NCI-H1417 (cell line): Measurements from ENCODE around the gene PGAP1.
A peak's percentile ranks its signal among the peaks of the same experiment; 100 is the strongest.
"Not testable (repeated sequence)": the region's sequence is repeated elsewhere in the genome, so short reads cannot be mapped to it uniquely, and the experiment has no call there.

Experiments used
- DNase-seq, 3 experiments: peaks; one replicate each; lab custom pipeline; 2025; lab: John Stamatoyannopoulos, UW

Gene PGAP1

DNA sequence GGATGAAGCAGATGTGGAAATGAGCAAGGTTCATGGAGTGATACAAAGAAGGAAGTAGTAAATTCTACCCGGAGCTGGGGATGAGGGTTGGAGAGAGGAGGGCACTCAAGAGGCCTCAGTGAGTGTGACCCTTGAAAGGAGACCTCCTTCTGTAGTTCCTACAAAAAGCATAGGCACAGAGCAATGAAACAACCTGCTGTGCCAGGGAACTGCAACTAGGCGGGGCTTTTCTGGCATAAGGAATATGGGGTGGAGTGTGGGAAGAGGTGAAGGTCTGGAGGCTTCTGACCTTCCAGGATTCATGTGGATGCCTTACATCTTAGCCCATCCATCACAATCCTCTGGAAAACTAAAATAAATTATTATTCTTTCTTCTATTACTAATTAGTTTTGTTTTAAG is 25.5 kb upstream of the PGAP1 start:
- no peak for DNase-seq

DNA sequence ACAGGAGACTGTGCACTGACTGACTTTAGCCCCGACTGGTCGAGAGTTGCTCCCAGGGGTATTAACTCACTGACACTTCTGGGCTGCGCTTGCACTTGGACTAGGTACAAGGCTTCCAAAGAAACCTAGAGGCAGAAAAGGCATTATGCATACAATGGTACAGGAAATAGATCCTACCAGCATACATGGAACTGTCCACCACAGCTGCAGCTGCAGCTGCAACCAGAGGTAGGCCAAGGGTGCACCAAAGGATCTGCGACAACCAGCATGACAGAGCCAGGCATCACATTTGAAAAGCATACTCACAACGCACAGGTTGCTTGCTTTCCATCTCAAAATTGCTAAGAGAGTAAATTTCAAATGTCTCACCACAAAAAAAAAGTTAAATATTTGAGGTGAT is 22.6 kb upstream of the PGAP1 start:
- DNase-seq = no peak

DNA sequence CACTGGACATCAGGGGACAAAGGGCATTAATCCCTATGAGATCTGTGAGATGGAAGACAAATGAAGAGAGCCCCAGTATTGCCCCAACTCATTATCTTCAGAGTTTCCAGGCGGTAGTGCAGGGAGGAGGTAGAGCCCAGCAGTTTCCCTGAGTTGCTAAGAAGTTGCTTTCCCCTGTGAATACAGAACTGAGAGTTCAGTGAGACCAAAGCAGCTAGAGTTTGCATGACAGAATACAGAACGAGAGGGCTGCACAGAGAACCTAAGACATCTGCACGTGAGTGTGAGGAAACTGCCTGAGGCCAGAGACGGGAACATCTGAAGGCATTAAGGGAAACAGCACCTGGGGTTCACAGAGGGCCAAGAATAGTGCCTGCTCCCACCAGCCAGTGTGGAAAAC is 18.1 kb upstream of the PGAP1 start:
- no peak for DNase-seq

DNA sequence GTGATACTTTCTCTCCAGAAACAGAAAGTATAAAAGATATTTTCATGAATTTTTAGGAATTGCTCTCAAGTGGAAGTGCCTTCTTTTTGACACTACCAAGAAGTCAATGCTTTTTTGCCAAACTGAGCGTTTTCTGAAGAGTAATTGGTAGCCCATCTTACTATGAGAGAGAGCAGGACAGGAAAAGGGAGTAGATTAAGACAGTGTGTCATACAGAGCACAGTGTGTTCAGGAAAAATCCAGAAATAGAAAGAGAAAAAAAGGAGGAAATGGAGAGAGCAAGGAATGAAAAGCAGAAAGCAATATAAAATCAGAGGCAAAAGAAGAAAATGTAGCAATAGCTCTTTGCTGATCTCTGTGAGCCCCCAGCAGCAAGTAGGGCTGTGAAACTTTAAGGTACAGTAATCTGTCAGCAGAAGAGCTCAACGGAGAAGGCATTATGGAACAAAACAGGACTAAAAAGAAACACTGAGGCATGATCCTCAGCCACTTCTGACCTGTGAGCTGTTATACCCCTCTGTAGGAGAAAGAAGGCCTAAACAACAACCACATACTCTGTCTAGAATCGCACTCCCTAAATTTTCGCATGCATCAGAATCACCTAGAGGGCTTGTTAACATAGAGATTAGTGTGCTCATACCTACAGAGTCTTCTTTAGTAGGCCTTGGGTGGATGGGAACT is 15.0 kb upstream of the PGAP1 start:
- DNase-seq = no peak

DNA sequence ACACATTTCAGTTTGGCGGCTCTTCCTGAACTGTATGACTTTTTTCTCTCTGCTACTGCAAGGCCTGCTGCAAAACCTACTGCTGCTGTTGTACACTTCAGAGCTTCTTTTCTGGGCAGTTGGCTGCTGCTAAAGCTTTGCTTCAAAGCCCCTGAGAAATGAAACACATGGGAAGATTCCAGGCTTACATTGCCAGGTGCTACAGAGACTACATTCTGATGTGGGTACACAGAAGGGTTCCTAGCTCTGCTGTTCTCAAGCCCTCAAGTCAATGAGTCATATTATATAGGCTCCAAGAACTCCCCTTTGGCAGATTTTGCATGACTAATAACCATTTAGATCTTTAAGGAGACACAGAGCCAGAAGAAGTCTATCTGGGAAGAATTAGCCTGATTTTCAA is 12.9 kb upstream of the PGAP1 start:
- DNase-seq = no peak

DNA sequence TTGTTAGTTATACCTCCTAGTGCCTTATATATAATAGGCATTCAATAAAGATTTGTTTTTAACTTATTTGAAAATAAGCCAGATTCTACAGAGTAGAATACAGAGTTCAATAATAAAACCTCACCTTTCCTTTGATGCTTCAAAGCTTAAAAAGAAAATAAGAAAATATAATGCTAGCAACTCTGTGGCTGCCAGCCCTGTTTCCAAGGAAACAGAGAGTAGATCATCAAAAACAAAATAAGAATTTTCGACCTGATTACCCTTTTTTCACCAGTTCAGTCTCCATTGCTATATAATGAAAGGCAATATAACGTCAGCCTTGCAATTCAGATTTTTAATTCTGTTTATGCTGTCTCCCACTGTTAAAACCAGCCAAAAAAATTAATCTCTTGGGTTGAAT is 8.9 kb upstream of the PGAP1 start:
- no peak for DNase-seq

DNA sequence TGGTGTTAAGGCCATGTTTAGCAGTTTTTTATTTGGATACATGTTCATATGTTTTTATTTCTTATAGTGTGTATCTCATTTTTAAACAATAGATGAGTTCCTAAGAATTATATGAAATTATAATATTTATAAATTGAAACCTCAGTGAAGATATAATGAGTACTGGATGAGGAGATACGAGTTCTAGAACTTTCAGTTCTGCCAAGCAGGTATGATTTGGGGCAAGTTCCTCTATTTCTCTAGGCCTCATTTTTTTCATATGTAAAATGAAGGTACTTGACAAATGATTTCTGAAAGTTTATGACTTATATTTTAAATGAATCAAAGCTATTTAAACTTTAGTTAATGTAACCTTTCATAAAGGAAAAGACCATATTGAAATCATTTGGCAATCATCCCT is 8.2 kb upstream of the PGAP1 start:
- no peak for DNase-seq

DNA sequence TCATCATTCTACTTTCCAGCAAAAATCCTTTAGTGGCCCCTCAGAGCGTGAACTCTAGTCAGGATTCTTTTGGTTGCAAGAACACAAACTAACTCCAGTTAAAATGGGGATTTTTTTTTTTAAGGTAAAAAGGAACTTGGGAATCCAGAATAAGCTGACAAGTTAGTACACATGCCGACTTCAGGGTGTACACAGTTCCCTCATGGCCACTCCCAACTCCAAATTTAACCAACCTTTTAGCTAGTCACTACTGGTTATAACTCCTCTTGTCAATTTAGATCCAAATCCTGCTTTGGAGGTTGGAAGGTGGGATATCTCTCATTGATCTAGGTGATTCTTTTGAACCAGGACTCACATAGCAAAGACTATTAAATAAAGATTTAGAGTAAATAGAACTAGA is 5.0 kb upstream of the PGAP1 start:
- no peak for DNase-seq

DNA sequence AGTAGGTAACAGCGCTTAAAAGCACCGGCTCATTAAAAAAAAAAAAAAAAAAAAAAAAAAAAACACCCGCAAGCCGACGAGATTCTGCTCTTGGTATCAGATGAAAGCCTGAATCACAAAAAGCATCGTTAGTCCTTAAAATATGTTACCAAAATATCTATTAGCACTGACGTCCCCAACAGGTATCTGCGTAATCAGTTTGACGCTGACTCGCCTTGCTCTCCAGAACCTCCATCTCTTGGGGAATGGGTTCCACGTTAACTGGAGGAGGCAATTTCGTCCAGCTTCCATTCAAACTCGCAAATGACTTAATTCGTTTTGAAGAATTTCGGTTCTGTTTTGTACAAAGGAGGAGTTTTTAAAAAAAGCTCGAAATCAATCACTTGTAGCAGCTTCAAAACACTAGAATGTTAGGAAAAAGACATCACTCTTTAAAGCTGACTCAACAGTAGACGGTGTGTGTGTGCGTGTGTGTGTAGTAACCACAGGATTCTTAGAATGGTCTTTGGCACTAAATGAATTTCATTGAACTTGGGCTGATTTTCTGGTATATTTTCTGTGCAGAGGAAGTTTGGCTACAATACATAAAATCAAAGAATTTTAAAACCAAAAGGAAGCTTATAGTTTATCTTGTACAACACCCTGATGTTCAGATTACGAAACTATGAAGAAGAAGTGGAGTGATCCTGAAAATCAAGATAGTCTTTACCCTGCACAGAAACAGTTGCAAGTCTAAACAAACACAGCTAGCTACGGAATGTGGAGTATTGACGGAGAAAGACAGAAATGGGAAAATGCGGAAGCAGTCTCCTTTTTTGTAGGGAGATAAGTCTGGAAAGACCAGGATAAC is 1.1 kb upstream of the PGAP1 start:
- peak; percentile 63 to 92 (median 68) for DNase-seq

DNA sequence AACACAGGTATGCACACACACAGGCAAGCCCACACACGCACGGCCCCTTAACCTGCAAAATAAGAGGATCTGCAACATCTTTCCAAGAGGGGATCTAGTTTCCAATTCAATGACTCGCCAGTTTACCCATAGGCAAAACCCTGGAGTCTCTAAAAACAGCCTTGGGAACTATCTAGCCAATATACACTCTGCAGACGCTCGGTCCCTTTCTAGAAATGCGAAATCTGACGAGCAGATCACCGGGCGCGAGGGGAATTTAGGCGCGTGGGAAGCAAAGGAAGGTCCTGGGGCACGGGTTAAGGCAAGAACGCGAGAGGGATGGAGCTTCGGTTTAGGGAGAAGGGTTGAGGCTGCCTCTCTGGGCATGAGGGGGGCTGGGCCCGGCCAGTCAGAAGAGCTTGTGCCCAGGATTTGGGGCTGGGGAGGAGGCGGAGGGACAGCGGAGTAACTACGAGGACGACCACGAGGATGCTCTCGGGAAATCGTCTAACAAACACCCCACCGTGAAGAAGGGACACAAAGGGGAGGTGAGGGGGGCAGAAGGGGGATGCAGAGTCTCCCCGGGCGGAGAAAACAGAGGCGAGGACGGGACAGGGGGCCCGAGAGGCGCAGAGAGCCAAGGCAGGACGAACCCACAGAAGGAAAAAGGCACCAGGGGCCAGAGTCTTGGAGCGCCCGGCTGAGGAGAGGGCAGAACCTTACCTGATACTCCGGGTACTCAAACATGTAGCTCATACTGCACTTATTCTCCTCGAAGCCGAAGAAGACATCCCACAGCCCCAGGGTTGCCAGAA is 542 bp downstream of the PGAP1 start:
- peak; percentile 74 to 86 (median 79) for DNase-seq

DNA sequence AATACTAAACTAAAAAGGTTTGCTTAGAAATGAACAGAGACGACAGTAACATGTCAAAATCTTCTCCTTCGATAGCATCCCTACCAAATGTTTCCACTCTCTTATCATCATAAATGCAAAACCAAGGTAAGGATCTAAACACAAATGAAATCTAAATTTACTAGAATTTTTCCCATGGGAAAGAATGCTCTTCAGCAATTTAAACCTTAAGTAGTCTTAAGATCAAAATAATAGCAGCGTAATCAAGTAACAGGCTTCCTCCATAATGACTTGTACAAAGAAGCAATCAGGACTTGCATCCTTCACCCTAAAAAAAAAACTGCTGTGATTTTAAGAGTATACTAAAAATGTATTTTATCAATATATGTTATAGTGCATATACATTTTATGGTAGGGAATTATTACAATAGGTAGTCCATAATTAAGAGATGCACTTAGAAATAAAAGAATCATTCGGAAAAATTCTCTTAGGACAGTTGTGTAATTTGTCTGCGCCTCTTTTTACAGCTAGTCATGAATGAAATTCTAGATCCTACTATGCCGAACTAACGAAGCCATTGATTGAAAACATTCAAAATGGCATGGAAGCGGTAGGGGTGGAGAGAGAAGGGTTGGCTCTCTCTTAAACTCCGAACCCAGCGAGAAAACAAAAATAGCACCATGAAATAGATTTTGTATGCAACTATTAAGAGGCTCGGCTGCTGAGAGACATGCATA is 1.3 kb downstream of the PGAP1 start:
- peak in 1 of 3 experiments; percentile 70 for DNase-seq

DNA sequence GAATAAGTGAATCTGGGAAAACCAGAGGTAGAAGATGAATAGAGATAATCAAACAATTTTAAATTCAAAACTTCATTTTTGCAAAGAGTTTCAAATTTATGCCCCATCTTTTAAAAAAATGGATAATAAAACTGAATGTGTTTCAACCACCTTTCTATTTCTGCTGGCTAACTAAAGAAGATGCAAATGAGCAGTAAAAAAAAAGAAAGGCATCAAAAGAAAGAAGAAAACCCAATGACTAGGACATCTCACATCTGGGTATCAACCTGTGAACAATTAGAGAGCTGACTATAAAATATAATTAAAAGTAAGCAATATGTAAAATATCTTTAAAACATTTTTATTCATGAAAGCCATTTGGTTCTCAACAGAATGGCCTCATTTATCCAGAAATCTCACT is 2.5 kb downstream of the PGAP1 start:
- DNase-seq = no peak

DNA sequence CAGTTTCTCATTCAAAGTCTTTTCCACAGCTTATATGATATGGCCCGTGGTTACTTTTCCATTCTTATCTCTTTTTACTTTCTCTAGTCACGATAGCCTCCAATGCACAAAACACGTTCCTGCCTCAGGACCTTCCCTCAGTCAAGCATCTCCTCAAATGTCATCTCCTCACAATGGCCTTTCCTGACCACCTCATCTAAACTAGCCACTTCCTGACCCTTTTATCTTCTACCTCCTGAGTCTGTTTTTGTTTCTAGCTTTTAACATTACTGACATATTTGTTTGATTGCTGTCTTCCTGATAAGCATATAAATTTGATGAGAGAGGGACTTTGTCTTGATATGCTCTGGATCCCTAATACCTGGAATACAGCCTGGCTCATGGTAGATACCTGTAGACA is 7.6 kb downstream of the PGAP1 start:
- no peak for DNase-seq

DNA sequence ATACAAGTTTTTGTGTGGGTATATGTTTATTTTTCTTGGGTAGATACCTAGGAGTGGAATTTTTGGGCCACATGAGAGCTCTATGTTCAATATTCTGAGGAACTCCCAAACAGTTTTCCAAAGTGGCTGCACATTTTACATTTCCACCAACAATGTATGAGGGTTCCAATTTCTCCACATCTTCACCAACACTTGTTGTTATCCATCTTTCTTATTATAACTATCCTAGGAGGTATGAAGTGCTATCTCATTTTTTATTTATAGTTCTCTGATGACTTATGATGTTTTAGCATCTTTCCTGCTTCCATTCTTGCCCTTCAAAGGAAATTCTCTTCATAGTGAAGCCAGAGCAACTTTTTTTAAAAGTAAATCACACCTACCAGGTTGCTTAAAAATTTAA is 8.7 kb downstream of the PGAP1 start:
- no peak for DNase-seq

DNA sequence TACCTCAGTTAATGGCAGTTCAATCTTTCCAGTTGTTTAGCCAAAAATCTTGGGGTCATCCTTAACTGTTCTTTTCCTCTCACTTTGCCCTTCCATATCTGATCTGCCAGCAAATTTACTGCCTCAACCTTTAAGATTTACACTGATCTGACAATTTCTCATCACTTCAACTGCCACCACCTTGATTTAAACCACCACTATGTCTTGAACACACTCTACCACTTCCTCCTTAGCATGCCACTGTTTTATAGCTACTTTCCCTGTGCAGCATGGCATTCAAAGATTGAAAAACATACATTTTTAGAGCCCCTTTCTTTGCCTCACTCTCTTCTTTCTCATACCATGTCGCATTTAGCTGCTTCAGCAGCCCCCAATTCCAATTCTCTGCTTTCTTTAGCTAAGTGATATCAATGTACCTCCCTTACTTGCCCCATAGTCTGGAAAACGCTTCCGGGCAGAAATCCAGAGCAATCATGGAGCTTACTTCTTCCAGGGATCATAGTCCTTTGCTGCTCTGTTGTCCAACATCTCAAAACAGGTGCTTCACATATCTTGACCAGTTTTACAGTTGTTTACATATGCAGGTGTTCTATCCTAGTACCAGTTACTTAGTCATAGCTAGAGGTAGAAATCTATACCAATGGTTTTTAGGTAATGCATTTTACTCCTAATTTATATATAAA is 10.9 kb downstream of the PGAP1 start:
- no peak for DNase-seq

DNA sequence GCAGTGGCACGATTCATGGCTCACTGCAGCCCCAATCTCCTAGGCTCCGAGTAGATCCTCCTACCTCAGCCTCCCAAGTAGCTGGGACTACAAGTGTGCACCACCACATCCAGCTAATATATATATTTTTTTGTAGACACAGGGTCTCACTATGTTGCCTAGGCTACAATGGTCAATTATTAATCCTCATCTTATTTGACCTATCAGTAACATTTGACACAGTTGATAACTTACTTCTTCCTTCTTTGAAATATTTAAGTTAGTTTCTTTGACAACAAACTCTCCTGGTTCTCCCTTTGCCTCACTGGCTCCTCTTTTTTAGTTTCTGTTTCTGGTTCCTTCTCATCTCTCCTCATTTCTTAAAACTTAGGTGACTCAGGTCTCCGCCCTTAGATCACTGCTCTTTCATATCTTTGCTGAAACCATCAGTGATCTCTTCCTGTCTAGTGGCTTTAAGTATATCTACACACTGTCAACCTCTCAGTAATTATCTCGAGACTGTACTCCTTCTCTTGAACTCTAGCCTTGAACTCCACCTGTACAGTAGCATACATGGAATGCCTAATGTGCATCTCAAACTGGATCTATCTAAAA is 11.5 kb downstream of the PGAP1 start:
- no peak for DNase-seq

DNA sequence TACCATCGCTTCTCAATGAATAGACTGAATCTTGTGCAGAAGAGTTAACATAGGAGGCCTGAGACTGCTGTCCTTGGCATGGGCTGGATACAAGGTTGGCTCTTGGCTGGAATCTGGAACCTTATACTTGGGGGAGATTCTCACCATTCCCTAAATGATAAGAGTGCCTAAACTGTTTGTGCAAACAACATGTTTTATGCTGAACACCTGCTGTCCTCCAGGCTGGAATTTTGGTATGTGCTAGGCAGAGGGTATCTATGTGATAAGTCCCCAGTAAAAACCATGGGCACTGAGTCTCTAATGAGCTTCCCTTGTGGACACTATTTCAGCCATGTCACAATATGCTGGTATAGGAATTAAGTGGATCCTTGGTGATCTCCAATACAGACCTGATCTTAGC is 12.8 kb downstream of the PGAP1 start:
- DNase-seq = no peak

DNA sequence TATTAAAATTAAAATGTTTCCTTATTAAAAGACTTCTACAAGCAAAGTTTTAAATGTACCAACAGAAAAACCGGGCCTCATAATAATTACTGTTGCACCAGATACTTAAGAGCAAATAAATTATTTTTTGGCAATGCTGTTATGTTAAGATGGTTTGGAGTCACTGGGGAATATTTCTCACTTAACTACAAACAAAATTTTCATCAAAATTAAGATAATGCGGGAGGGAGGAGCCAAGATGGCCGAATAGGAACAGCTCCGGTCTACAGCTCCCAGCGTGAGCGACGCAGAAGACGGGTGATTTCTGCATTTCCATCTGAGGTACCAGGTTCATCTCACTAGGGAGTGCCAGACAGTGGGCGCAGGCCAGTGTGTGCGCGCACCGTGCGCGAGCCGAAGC is 21.1 kb downstream of the PGAP1 start:
- not testable (repeated sequence) for DNase-seq

DNA sequence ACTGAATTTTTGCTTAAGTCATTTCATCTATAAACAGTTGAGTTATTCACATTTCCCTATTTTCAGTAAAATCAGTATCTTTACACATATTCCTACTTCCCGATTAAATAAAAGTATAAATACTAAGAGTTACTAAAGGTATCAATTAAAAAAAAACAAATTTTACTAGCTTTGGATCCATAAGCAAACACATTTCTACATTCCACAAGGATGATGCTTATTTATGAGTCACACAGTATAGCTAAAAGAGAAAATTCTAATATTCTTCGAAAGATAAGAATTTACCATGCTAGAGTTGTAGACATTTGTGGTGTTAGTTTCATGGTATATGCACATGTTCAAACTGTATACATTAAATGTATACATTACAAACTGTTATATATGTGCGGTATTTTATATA is 23.7 kb downstream of the PGAP1 start:
- no peak for DNase-seq

DNA sequence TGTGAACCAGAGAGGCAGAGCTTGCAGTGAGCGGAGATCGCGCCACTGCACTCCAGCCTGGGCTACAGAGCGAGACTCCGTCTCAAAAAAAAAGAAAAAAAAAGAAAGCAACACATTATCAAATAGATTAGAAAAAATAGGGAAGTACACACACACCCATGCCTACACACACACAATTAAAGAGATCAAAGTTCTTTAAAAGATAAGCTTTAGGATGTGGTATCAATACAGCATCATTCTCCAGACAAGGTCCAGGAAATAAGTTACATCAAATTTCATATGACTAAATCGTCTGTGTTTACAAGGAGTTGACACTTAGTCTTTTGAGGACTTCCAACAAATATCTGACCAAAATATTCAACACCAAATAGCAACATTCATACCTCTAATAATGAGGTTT is 25.7 kb downstream of the PGAP1 start:
- DNase-seq = no peak

DNA sequence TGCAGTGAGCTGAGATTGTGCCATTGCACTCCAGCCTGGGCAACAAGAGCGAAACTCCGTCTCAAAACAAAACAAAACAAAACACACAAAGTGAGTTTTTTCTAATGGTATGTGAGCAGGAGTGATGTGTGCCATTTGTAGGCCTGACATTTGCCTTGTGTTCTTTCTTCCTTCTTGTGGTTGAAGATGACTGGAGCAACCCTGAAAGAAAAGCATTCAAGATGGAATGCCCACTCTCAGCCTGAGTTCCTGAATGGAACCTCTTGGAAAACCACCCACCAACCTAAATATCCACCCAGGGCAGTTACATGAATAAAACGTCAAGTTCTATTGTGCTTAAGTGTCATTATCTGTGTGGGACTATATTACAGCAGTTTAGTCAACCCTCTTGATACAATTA is 26.5 kb downstream of the PGAP1 start:
- no peak for DNase-seq
